GM10266 (cell line): Measurements from ENCODE around the gene MVB12B.
"Not testable (repeated sequence)": the region's sequence is repeated elsewhere in the genome, so short reads cannot be mapped to it uniquely, and the experiment has no call there.

Source experiments
- DNase-seq: peaks from one replicate; pipeline ENCODE4 v3.0.0; 2012; ENCODE audit errors: extremely low spot score
- CTCF ChIP-seq: IDR thresholded peaks from 2 replicates; pipeline ENCODE4 v1.5.1; 2012; ENCODE audit warnings: mild to moderate bottlenecking, low read depth; ENCODE audit not compliant: control insufficient read depth, insufficient read depth; ENCODE audit errors: missing control alignments

The MVB12B gene

GRCh38 chr9:126326228-126327005 lies at the start of gene MVB12B:
Gene MVB12B (plus strand): TSS chr9:126326829. CDS start chr9:126326930, 101 bp downstream.
- peak; percentile 7 for TF ChIP-seq CTCF
- DNase-seq: peak; percentile 85

GRCh38 chr9:126283799-126284465 lies 42.7 kb upstream of the MVB12B start:
- no peak for DNase-seq
- TF ChIP-seq CTCF: no peak

- DNase-seq: not testable (repeated sequence)
These were observed 41.0 kb upstream of the MVB12B start for GRCh38 chr9:126285652-126286051.

GRCh38 chr9:126287166-126287866 lies 39.3 kb upstream of the MVB12B start:
- no peak for TF ChIP-seq CTCF
- DNase-seq: no peak

- no peak for TF ChIP-seq CTCF
- no peak for DNase-seq
These were observed 35.8 kb upstream of the MVB12B start for GRCh38 chr9:126290871-126291270.

GRCh38 chr9:126291925-126292324 lies 34.7 kb upstream of the MVB12B start:
- no peak for DNase-seq
- no peak for TF ChIP-seq CTCF

GRCh38 chr9:126292736-126293521 lies 33.7 kb upstream of the MVB12B start:
- no peak for TF ChIP-seq CTCF
- no peak for DNase-seq
